ENCODE measurements around the gene MRAP.

The MRAP gene

DNA sequence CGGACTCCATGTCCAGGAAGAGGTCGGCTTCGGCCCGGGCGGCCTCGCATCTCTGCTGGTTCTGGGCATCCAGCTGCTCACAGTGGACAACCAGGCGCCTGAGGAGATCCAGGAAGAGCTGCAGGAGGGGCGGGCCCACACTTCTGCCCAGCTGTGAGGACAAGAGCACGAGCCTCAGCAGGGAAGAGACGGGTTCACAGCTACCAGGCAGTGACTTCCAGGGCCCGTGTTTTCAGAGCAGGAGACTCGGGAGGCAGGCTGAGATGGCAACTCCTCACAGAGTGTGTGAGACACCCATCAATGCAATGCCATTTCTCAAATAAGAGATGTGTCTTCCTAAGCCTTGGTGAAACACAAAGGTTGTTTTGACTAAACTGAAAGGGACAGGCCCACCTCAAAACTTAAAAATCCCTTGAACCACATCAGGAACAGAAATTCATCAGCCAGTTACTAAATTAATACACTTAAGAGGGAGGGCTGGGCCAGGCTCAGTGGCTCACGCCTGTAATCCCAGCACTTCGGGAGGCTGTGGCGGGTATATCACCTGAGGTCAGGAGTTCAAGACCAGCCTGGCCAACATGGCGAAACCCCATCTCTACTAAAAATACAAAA is 50.8 kb downstream of the MRAP start:
- no peak for DNase-seq (ENCODE audit: low read depth)

DNA sequence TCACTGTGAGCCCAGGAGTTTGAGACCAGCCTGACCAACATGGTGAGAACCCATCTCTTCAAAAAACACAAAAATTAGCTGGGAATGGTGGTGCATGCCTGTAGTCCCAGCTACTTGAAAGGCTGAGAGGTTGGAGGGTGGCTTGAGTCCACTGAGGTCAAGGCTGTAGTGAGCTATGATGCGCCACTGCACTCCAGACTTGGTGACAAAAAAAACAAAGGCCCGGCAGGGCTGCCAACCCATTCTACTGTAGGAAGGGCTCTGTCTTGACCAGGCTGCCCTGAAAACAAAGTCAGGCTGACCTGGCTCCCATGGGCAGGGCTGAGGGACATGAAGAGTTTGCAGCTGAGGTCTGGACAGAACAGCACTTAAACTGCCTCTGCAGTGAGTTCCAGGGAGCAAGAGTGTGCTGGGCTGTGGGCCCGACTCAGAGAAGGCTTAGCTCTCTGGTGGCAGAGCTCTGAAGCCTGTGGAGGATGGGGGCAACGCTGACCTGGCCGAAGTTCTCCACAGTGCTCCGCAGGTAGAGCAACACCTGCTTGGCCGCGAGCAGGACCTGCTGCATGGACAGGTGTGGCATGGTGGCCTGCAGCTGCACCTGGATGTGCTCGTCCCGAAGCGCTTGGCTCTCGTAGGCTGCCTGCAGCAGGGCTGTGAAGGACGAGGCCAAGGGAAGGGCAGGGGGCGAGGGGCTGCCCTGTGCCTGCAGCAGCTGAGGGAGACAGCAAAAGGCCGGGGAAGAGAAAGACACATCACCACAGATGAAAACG is 51.7 kb downstream of the MRAP start:
- no peak for DNase-seq (ENCODE audit: low read depth)

DNA sequence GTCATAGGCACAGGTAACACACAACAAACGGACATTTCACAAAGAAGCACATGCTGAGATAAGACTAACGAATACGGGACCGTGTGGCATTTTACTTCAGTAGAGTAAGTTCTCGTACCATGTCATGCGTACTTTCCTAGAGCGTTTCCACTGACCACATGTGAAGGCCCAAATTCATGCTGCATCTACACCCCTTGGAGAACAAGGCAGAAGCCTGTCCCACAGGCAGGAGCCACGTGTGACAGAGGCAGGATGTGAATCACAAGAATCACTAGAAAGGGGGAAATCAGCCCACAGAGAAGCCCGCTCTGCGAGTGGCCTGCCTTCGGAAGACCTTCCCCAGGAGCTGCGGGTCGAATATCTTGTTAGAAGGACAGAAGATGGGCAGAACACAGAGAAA is 52.3 kb downstream of the MRAP start:
- no peak for DNase-seq (ENCODE audit: low read depth)

DNA sequence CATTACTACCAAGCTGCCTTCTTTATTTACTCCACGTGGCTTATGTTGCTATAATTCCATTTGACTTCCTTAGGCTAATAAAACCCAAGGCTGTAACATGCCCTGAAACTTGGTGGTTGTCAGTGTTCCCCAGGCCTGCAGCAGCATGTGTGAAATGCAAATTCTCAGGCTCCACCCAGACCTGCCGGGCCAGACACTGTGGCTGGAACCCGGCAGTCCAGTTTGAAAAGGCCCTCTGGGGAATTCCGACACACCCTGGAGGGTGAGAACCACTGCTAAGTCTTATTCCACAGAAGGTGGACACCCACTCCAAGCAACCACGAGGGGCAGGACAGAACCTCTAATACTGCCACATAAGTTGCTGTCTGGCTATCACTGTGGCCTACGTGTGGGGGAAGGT is 52.8 kb downstream of the MRAP start:
- no peak for DNase-seq (ENCODE audit: low read depth)

DNA sequence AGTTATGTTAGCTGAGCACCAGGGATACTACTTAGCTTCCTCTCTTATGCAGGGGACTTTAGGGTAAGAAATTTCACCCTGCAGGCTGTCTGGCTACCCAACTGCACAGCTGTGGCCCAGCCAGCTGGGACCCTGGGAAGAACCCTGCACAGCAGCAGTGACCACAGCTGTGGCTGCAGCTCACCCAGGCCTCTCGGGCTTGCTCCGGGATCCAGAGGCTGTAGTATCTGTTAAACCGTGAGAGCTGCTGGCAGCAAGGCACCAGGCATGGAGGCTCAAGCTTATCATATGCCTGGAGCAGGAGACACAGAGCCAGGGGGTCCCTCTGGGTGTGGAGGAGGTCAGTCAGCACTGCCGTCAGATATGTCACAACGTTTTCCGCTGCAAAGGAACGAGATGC is 53.9 kb downstream of the MRAP start:
- DNase-seq (ENCODE audit: low read depth), result no peak

DNA sequence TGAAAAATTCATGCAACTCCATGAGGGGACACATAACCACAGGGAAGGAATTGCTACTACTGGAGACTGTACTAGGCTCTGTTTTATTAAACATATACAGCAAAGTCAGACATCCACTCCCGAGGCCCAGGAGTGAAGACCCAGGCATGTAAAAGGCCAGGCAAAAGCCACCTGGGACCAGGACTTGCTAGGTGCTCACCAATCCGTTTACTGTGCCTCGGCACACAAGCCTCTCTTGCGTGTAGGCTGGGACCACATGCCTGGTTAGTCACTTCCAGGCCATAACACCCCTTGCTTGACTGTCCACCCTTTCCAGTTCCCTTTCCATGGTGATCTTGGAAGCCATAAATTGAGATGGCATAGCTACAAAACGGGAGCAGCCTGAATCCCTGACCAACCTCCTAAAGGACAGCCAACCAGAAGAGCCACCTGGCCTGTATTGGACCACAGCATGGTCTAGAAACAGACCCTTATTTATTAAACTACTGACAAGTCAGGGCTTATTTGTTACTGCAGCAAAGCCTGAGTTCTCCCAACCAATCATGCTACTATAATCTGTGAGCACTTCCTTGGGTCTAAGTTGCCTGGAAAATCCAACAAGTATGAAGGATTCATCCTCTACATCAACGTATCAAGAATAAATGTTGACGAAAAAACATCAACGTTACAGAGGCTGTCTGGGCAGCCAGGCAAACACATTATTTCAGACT is 54.5 kb downstream of the MRAP start:
- DNase-seq (ENCODE audit: low read depth), result no peak

DNA sequence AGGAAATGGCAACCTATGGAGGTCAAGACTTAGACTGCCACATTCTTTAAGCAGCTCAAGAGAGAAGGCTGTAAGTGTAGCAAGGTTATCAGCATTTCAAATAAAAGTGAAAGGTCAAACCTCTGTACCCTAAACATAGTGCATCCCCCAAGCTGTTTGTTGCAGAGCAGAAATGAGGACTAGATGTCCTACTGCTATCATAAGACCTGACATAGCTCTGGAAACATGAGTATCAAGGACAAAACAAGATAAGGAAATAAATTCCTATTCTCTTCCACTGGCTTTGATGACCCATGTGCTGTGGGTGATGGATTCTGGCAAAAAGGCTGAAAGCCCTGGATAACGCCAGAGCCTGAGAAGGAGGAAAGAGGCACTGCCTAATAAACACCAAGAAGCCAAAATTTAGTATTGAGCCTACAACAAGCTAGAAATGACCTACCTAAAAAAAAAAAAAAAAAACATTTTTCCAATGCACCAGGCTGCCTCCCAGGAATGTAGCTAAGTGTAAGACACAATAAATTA is 58.3 kb downstream of the MRAP start:
- DNase-seq (ENCODE audit: low read depth), result no peak

DNA sequence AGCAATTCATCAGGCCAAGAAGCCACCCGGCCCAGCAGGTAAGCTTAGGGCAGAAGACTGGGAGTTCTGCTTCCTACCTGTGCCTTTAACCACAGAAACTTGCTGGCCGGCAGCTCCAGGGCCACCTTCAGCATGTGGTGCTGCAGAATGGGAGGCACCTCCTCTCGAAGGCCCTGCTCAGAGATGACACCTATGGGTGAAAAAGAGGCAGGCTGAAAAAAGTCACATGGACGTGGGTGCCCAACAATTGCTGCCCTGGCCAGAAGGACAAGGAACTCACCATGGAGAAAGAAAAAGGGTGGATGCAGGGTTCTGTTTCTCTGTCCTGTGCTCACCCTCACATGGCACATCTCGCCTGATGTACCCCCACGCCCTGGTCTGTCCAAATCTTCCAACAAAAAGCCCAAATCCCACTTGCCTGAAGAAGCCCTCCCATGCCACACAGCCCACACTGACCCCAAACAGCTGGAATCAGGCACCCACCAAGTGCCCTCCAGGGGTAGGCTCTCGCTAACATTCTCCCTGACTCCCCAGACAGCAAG is 61.1 kb downstream of the MRAP start:
- no peak for DNase-seq (ENCODE audit: low read depth)

DNA sequence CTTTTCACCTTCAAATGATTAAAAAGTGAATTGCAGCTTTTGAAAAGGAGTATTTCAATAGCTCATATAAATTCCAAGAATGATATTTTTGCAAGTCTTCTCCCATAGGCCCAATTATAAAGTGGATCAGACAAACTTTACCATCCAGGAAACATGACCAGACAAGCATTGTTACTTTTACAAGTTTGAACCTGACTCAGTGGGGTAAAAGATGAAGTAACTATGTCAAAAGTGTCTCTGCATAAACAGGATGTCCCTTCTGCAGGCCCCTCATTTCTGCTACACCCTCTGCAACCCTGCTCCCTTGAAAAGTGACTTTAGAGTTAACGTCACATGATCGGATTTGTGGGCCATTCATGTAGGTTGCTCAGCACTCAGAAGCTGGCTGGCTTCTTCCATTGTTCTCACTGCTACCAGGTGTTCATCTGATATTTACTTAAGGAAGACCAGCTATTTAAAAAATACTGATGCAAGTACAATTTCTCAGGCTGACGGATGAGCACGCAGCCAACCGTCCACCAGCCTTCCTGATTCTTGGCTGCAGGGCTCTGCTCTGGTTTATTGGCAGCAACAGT is 61.8 kb downstream of the MRAP start:
- no peak for DNase-seq (ENCODE audit: low read depth)
